Endothelial cell of umbilical vein (primary cell): ENCODE measurements around the gene NECTIN3.

Experiments
- CTCF ChIP-seq, 2 donors: IDR thresholded peaks; 1 replicate in 1 of 2; 2 replicates in 1 of 2; pipeline ENCODE4 v1.5.1; 2011; ENCODE audit warnings: low read length in 2 of 2, mild to moderate bottlenecking in 2 of 2, moderate library complexity in 2 of 2, control low read depth in 1 of 2, inconsistent platforms in 1 of 2, low read depth in 1 of 2; ENCODE audit not compliant: insufficient read depth in 1 of 2; ENCODE audit errors: extremely low read depth in 1 of 2
- EZH2 ChIP-seq: IDR thresholded peaks from 2 replicates; pipeline ENCODE4 v1.6.1; 2012; ENCODE audit warnings: borderline replicate concordance, low read depth, mild to moderate bottlenecking, moderate library complexity, low read length, inconsistent platforms; ENCODE audit not compliant: severe bottlenecking
- FOS ChIP-seq: IDR thresholded peaks from 2 replicates; pipeline ENCODE4 v1.6.1; 2011; ENCODE audit warnings: mild to moderate bottlenecking, low read length, moderate library complexity, borderline replicate concordance; ENCODE audit not compliant: insufficient read depth
- JUN ChIP-seq: IDR thresholded peaks from 2 replicates; pipeline ENCODE4 v1.6.1; 2011; ENCODE audit warnings: borderline replicate concordance, low read depth; ENCODE audit not compliant: insufficient read length, insufficient read depth
- MAX ChIP-seq: IDR thresholded peaks from 2 replicates; pipeline ENCODE4 v1.6.1; 2011; ENCODE audit not compliant: insufficient read depth, insufficient read length
- POLR2A ChIP-seq: IDR thresholded peaks from 2 replicates; pipeline ENCODE4 v1.6.1; 2012; ENCODE audit warnings: low read depth, mild to moderate bottlenecking, control low read depth, low read length
- POLR2AphosphoS5 ChIP-seq: IDR thresholded peaks from 2 replicates; pipeline ENCODE4 v1.6.1; 2012; ENCODE audit warnings: low read depth, mild to moderate bottlenecking, control low read depth, low read length, moderate library complexity; ENCODE audit not compliant: insufficient read depth

- no peak for TF ChIP-seq CTCF (IDR thresholded peaks at IDR 0.05; ENCODE audit: extremely low read depth in 1 of 2, insufficient read depth in 1 of 2, low read depth in 1 of 2, low read length in 2 of 2)
- TF ChIP-seq EZH2 = no peak
- no peak for TF ChIP-seq POLR2A
- TF ChIP-seq POLR2AphosphoS5 = no peak
- TF ChIP-seq MAX = no peak
- no peak for TF ChIP-seq FOS
- TF ChIP-seq JUN = no peak
Measured at GRCh38 chr3:111087924-111088469, 16.4 kb downstream of the NECTIN3 start.
